Measurements from ENCODE around the gene ANKH.

GRCh38 chr5:14793851-14794250 is 77.7 kb downstream of the ANKH start:
- TF ChIP-seq EZH2 (IDR thresholded peaks at IDR 0.05; ENCODE audit: borderline replicate concordance, low read depth, low read length, poor library complexity, severe bottlenecking) (no peak), CTCF (conservative IDR thresholded peaks at IDR 0.05; ENCODE audit: low read depth, low read length) (no peak)
